Stimulated activated effector memory CD8-positive, alpha-beta T cell treated with anti-CD3 and anti-CD28 coated beads, Interleukin-12 subunit alpha, Interleukin-12 subunit beta, amount 100 ng/mL, for 72 hours (primary cell): Measurements from ENCODE around the gene MAMDC4.
A peak's percentile ranks its signal among the peaks of the same experiment; 100 is the strongest.

Experiments used
- ATAC-seq: fragments of 150-1000 bp; cut with Tn5 transposase; 2 replicates; pipeline ENCODE4 v1.10.0; 2021
- DNase-seq, 2 donors: peaks; one replicate each; pipeline ENCODE4 v3.0.0; 2021 to 2022; ENCODE audit warnings: low spot score in 2 of 2
- H3K27ac Mint-ChIP-seq: one replicate; pipeline ENCODE4 v1.8.0; 2022; ENCODE audit warnings: mild to moderate bottlenecking, mixed read lengths
- H3K36me3 Mint-ChIP-seq: one replicate; pipeline ENCODE4 v1.8.0; 2022; ENCODE audit warnings: mild to moderate bottlenecking, mixed read lengths
- H3K4me1 Mint-ChIP-seq: one replicate; pipeline ENCODE4 v1.8.0; 2022; ENCODE audit warnings: mixed read lengths
- H3K4me3 Mint-ChIP-seq: one replicate; pipeline ENCODE4 v1.8.0; 2022; ENCODE audit warnings: mild to moderate bottlenecking, mixed read lengths
- H3K9me3 Mint-ChIP-seq: one replicate; pipeline ENCODE4 v1.8.0; 2022; ENCODE audit warnings: mixed read lengths

The MAMDC4 gene

GRCh38 chr9:136849960-136850865 lies 1.9 kb upstream of the MAMDC4 start:
- Mint-ChIP-seq H3K36me3 (peaks cover 51% of the 10 kb centered on the region), H3K4me3 (peak overlapping the region; percentile 94), H3K9me3 (no peaks in the 10 kb centered on the region), H3K27ac (no peak overlapping the region), H3K4me1 (peaks cover 17% of the 10 kb centered on the region)
- ATAC-seq (no peak), DNase-seq (peak in 1 of 2 donors; percentile 51)

GRCh38 chr9:136850866-136851775 lies 1.0 kb upstream of the MAMDC4 start:
- H3K27ac Mint-ChIP-seq = no peak overlapping the region

GRCh38 chr9:136852664-136853595 lies 784 bp downstream of the MAMDC4 start:
- Mint-ChIP-seq H3K4me1 (peaks cover 11% of the 10 kb centered on the region), H3K36me3 (peaks cover 43% of the 10 kb centered on the region), H3K27ac (no peak overlapping the region), H3K9me3 (no peaks in the 10 kb centered on the region), H3K4me3 (no peak overlapping the region)
- no peak for DNase-seq
- no peak for ATAC-seq

More at GRCh38 chr9:136850866-136851775, 1.0 kb upstream of the MAMDC4 start:
- H3K4me1 Mint-ChIP-seq = peaks cover 17% of the 10 kb centered on the region
- peaks cover 51% of the 10 kb centered on the region for H3K36me3 Mint-ChIP-seq
- peak overlapping the region; percentile 94 for H3K4me3 Mint-ChIP-seq
- no peak for ATAC-seq
- H3K9me3 Mint-ChIP-seq = no peaks in the 10 kb centered on the region
- DNase-seq = peak in 1 of 2 donors; percentile 53

GRCh38 chr9:136853596-136854112 lies 1.5 kb downstream of the MAMDC4 start:
- Mint-ChIP-seq H3K4me1 (peaks cover 10% of the 10 kb centered on the region), H3K9me3 (no peaks in the 10 kb centered on the region), H3K4me3 (no peak overlapping the region), H3K36me3 (peaks cover 36% of the 10 kb centered on the region), H3K27ac (no peak overlapping the region)
- ATAC-seq = no peak
- no peak for DNase-seq

GRCh38 chr9:136854113-136854841 lies 2.1 kb downstream of the MAMDC4 start:
- H3K36me3 Mint-ChIP-seq = peaks cover 30% of the 10 kb centered on the region
- no peak overlapping the region for H3K4me3 Mint-ChIP-seq
- H3K9me3 Mint-ChIP-seq = no peaks in the 10 kb centered on the region
- DNase-seq = no peak
- H3K4me1 Mint-ChIP-seq = peaks cover 10% of the 10 kb centered on the region
- no peak overlapping the region for H3K27ac Mint-ChIP-seq
- no peak for ATAC-seq

- no peak for ATAC-seq
- Mint-ChIP-seq H3K36me3 (peaks cover 23% of the 10 kb centered on the region), H3K4me1 (peaks cover 5% of the 10 kb centered on the region), H3K9me3 (no peaks in the 10 kb centered on the region), H3K4me3 (no peak overlapping the region), H3K27ac (no peak overlapping the region)
- DNase-seq = no peak
These were observed 2.8 kb downstream of the MAMDC4 start for GRCh38 chr9:136854842-136855460.

- Mint-ChIP-seq H3K4me1 (no peaks in the 10 kb centered on the region), H3K27ac (no peak overlapping the region), H3K9me3 (no peaks in the 10 kb centered on the region), H3K36me3 (peaks cover 17% of the 10 kb centered on the region), H3K4me3 (no peak overlapping the region)
- DNase-seq = no peak
- no peak for ATAC-seq
These were observed 3.4 kb downstream of the MAMDC4 start for GRCh38 chr9:136855461-136856078.

- Mint-ChIP-seq H3K9me3 (no peaks in the 10 kb centered on the region), H3K4me1 (no peaks in the 10 kb centered on the region), H3K4me3 (no peak overlapping the region), H3K27ac (no peak overlapping the region), H3K36me3 (peaks cover 12% of the 10 kb centered on the region)
- DNase-seq (no peak), ATAC-seq (no peak)
These were observed 3.9 kb downstream of the MAMDC4 start for GRCh38 chr9:136856079-136856476.

GRCh38 chr9:136856541-136857141 lies 4.5 kb downstream of the MAMDC4 start:
- H3K36me3 Mint-ChIP-seq = peaks cover 12% of the 10 kb centered on the region
- no peak overlapping the region for H3K4me3 Mint-ChIP-seq
- H3K4me1 Mint-ChIP-seq = no peaks in the 10 kb centered on the region
- no peak overlapping the region for H3K27ac Mint-ChIP-seq
- no peak for ATAC-seq
- H3K9me3 Mint-ChIP-seq = no peaks in the 10 kb centered on the region
- DNase-seq = no peak

GRCh38 chr9:136857166-136857565 lies 5.0 kb downstream of the MAMDC4 start:
- ATAC-seq = no peak
- Mint-ChIP-seq H3K27ac (peak overlapping the region; percentile 50), H3K9me3 (no peaks in the 10 kb centered on the region), H3K36me3 (peaks cover 15% of the 10 kb centered on the region), H3K4me3 (no peak overlapping the region), H3K4me1 (no peaks in the 10 kb centered on the region)
- DNase-seq = no peak

- no peaks in the 10 kb centered on the region for H3K4me1 Mint-ChIP-seq
- peak overlapping the region; percentile 50 for H3K27ac Mint-ChIP-seq
- no peak for DNase-seq
- H3K4me3 Mint-ChIP-seq = no peak overlapping the region
- H3K9me3 Mint-ChIP-seq = no peaks in the 10 kb centered on the region
- H3K36me3 Mint-ChIP-seq = peaks cover 17% of the 10 kb centered on the region
- no peak for ATAC-seq
These were observed 5.7 kb downstream of the MAMDC4 start for GRCh38 chr9:136857581-136858412.

- H3K4me1 Mint-ChIP-seq = peaks cover 3% of the 10 kb centered on the region
- DNase-seq = no peak
- H3K27ac Mint-ChIP-seq = no peak overlapping the region
- peaks cover 24% of the 10 kb centered on the region for H3K36me3 Mint-ChIP-seq
- ATAC-seq = no peak
- H3K9me3 Mint-ChIP-seq = no peaks in the 10 kb centered on the region
- no peak overlapping the region for H3K4me3 Mint-ChIP-seq
These were observed 6.3 kb downstream of the MAMDC4 start for GRCh38 chr9:136858452-136858843.
